HG03064 (cell line): ENCODE results near the gene DDIT3.
"Not testable (repeated sequence)": the region's sequence is repeated elsewhere in the genome, so short reads cannot be mapped to it uniquely, and the experiment has no call there.

ENCODE experiments used
- ATAC-seq: cut with Tn5 transposase; IDR thresholded peaks from one replicate; pipeline ENCODE4 v1.9.1; 2021; ENCODE audit warnings: low read depth; ENCODE audit not compliant: unreplicated experiment

DDIT3 gene

GRCh38 chr12:57526477-57527126 is 6.3 kb upstream of the DDIT3 start:
- no peak for ATAC-seq

DNA sequence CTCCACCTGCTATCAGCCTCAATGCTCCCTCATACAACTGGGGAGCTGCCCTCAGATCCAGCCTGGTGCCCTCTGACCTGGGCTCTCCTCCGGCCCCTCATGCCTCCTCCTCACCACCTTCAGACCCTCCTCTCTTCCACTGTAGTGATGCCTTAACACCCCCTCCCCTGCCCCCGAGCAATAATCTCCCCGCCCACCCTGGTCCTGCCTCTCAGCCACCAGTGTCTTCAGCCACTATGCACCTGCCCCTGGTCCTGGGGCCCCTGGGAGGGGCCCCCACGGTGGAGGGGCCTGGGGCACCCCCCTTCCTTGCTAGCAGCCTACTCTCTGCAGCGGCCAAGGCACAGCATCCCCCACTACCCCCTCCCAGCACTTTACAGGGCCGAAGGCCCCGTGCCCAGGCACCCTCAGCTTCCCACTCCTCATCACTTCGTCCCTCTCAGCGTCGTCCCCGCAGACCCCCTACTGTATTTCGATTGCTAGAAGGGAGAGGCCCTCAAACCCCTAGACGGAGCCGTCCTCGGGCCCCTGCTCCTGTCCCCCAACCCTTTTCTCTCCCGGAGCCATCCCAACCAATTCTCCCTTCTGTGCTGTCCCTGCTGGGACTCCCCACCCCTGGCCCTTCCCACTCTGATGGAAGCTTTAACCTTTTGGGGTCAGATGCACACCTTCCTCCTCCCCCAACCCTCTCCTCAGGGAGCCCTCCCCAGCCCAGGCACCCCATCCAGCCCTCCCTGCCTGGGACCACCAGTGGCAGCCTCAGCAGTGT is 5.5 kb upstream of the DDIT3 start:
- ATAC-seq = no peak

- no peak for ATAC-seq
These were observed 4.7 kb upstream of the DDIT3 start for GRCh38 chr12:57524814-57525614.

- ATAC-seq = no peak
These were observed 3.6 kb upstream of the DDIT3 start for GRCh38 chr12:57523706-57524614.

- ATAC-seq = no peak
These were observed 2.8 kb upstream of the DDIT3 start for GRCh38 chr12:57522887-57523705.

- ATAC-seq = peak; percentile 41
These were observed 1.9 kb upstream of the DDIT3 start, which contains the start of gene MBD6 for GRCh38 chr12:57522011-57522886. Gene MBD6 (plus strand): TSS chr12:57522824. CDS start chr12:57524304, 1,480 bp downstream.

- ATAC-seq = no peak
These were observed 1.3 kb upstream of the DDIT3 start for GRCh38 chr12:57521525-57522010.

GRCh38 chr12:57519796-57520052 is 590 bp downstream of the DDIT3 start:
- ATAC-seq = peak; percentile 0

DNA sequence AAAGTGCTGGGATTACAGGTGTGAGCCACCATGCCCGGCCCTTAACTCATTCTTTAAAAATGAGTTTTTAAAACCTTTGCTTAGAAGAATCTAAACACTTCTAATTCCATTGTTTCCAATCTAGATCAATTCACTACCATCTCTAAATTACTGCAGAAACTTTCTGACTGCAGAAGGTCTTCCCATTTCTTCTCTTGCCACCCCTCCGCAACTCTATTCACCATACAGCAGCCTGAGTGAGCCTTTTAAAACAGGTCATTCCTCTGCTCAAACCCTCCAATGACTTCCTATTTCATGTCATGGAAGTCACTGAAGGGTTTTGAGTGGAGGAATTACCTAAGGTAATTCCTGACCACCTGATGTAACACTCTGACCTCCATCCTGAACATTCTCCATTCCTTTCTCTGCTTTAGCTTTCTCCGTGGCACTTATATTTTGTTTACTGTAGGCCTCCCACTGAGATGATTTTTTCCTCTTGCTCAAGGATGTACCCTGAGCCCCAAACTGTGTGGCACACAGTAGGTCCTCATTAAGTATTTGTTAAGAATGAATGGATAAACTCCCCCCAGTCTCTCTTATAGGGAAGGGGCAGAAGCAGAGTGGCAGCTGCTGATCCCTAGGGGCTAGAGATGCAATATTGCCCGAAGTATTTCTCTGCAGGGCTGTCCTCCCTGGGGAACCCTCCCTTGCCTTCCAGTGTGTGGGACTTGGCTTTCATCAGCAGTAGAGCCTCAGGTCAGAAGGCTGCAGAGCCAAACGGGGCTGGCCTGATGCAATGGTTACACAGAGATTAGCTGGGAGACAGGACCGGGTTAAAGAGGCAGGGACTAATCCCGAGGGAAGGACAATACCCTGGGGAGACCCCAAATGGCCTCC is 1.2 kb downstream of the DDIT3 start:
- no peak for ATAC-seq

DNA sequence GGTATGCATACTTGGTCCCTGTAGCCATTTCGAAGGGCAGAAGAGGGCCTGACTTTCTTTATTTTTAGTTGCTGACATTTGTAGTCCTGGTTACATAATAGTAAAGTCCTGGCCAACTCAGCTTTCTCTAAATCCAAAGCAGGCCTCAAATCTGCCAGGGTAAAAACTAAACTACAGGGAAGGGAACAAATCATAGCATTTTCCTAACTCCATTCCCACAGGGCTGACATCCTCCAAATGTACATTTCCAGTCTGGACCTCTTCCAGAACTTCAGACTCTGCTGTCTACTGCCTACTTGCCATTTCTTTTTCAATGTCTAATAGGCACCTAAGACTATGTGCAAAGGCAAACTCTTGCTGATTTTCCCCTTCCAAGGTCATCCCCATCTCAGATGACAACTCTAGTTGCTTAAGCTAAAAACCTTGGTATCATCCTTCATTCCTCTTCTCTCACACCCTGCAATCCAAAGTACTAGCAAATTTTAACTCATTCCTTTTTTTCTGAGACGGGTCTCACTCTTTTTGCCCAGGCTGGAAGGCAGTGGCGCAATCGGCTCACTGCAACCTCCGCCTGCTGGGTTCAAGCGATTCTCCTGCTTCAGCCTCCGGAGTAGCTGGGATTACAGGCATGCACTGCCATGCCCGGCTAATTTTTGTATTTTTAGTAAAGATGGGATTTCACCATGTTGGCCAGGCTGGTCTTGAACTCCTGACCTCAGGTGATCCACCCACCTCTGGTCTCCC is 2.0 kb downstream of the DDIT3 start:
- no peak for ATAC-seq

GRCh38 chr12:57517718-57518117 is 2.6 kb downstream of the DDIT3 start:
- ATAC-seq = not testable (repeated sequence)

DNA sequence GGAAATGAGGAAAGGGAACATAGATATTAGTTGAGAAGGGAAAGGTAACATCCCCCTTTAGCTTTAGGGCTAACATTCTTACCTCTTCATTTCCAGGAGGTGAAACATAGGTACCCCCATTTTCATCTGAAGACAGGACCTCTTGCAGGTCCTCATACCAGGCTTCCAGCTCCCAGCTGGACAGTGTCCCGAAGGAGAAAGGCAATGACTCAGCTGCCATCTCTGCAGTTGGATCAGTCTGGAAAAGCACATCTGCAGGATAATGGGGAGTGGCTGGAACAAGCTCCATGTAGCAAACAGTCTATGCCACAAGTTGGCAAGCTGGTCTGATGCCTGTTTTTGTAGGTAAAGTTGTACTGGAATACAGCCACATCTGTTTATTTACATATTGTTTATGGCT is 3.1 kb downstream of the DDIT3 start:
- ATAC-seq = no peak

GRCh38 chr12:57516617-57517153 is 3.6 kb downstream of the DDIT3 start:
- ATAC-seq = no peak

DNA sequence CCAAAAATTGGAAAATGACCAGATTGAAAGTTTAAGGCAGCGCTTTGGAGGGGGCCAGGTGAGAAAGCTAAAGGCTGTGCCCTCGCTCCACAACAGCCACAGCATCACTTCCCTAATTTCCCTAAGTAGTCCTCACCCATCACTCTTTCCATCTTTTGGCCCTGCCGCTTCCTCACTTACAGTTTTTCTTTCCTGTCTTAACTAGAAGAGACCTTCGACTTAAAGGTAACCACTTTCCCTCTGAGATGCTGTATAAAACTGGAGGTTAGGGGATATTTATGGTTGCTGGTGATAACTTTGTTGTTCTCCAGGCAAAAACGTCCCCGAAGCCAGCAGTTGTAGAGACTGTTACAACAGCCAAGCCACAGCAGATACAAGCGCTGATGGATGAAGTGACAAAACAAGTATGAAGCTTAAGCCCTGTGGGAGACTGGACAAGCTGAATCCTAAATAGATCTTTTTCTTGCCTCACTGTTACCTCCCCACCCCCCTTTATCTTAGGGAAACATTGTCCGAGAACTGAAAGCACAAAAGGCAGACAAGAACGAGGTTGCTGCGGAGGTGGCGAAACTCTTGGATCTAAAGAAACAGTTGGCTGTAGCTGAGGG is 4.3 kb downstream of the DDIT3 start:
- ATAC-seq = no peak

DNA sequence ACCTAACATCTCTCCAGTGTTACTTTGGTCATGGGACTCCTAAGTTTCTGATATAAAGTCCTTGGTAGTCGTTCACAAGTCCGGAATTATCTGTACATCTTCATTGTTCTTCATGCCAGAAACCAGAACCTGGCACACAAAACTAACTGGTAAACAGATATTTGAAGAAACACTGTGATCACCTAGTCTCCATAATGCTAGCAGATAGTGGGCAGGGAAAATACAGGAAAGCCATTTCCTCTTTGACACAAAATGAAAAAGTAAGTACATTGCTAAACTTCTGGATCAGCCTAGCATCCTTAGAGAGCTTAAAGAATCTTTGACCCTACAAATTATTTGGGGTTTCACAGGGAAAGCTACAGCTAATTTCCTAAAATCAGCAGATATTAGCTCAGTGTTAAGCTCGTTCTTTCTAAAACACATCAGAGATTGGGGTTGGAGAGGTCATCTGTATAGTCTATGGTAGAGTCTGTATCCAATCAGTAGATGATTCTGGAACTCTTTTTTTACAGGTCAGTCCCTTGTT is 4.8 kb downstream of the DDIT3 start:
- ATAC-seq = no peak
